Fibroblast of lung (primary cell): ENCODE results near the gene RUSC1. TPM values are rescaled to one million over a fixed set of nuclear protein-coding genes. Genes with fewer than 3 reads are reported as not detected.

ENCODE experiments used
- DNase-seq, 2 donors: peaks; one replicate each; pipeline versions ENCODE4 v3.0.0 to v3.0.0-alpha.2; 2010; ENCODE audit warnings: low read depth in 2 of 2
- H2AFZ ChIP-seq: 2 replicates; pipeline ENCODE4 v1.5.1; 2012; ENCODE audit warnings: low read length, control low read depth, inconsistent platforms
- H3K27ac ChIP-seq: 2 replicates; pipeline ENCODE4 v1.5.1; 2011; ENCODE audit warnings: low read length, control low read depth; ENCODE audit not compliant: insufficient read depth
- H3K27me3 ChIP-seq: 2 replicates; pipeline ENCODE4 v1.5.1; 2011; ENCODE audit warnings: mild to moderate bottlenecking, low read length; ENCODE audit not compliant: control insufficient read depth, insufficient read depth
- H3K36me3 ChIP-seq: 2 replicates; pipeline ENCODE4 v1.5.1; 2011; ENCODE audit warnings: low read length; ENCODE audit not compliant: control insufficient read depth, insufficient read depth
- H3K4me1 ChIP-seq: 2 replicates; pipeline ENCODE4 v1.5.1; 2011; ENCODE audit warnings: low read length; ENCODE audit not compliant: control insufficient read depth, insufficient read depth; ENCODE audit errors: extremely low read depth
- H3K4me2 ChIP-seq: 2 replicates; pipeline ENCODE4 v1.5.1; 2011; ENCODE audit warnings: low read length, control low read depth; ENCODE audit not compliant: insufficient read depth; ENCODE audit errors: extremely low read depth
- H3K4me3 ChIP-seq, 4 experiments: fragments of 200-600 bp in 1 of 4; sonication (generic) in 1 of 4; replicated peaks in 1 of 4; 2 replicates each; pipeline ENCODE4 v1.5.1; 2011 to 2016; ENCODE audit warnings: low read length in 4 of 4, low read depth in 3 of 4, mild to moderate bottlenecking in 3 of 4, control low read depth in 2 of 4, inconsistent platforms in 1 of 4, mixed read lengths in 1 of 4; ENCODE audit not compliant: insufficient read depth in 1 of 4; ENCODE audit errors: control extremely low read depth in 1 of 4
- H3K79me2 ChIP-seq: 2 replicates; pipeline ENCODE4 v1.5.1; 2012; ENCODE audit warnings: mild to moderate bottlenecking, low read length, inconsistent platforms; ENCODE audit not compliant: control insufficient read depth, insufficient read depth
- H3K9ac ChIP-seq: 2 replicates; pipeline ENCODE4 v1.5.1; 2011; ENCODE audit warnings: mild to moderate bottlenecking, low read length, control low read depth; ENCODE audit not compliant: insufficient read depth
- H3K9me3 ChIP-seq: 2 replicates; pipeline ENCODE4 v1.5.1; 2012; ENCODE audit warnings: low read depth, low read length; ENCODE audit not compliant: control insufficient read depth, insufficient read depth
- H4K20me1 ChIP-seq: 2 replicates; pipeline ENCODE4 v1.5.1; 2011; ENCODE audit warnings: low read length; ENCODE audit not compliant: control insufficient read depth, insufficient read depth; ENCODE audit errors: extremely low read depth
- EZH2 ChIP-seq: IDR thresholded peaks from 2 replicates; pipeline ENCODE4 v1.5.1; 2012; ENCODE audit warnings: low read length, control low read depth, mild to moderate bottlenecking; ENCODE audit errors: missing control alignments
- polyA plus RNA-seq, 2 donors: library from polyadenylated mRNA; depleted of rRNA in 1 of 2; stranded (reverse) in 1 of 2; unstranded in 1 of 2; fragments of >200 nt; gene quantifications; 2 replicates each; pipeline ENCODE4 v1.2.1, GENCODE V29; 2011 to 2012; ENCODE audit warnings: missing spikeins in 1 of 2
- total RNA-seq: library from RNA; depleted of rRNA; stranded (reverse); fragments of >200 nt; gene quantifications from 2 replicates; pipeline ENCODE4 v1.2.1, GENCODE V29; 2014
- TF ChIP-seq, protein P1 (sequence below), 2 donors: IDR thresholded peaks in 1 of 2; conservative IDR thresholded peaks in 1 of 2; 1 replicate in 1 of 2; 2 replicates in 1 of 2; pipeline ENCODE4 v1.5.1; 2011 to 2012; ENCODE audit warnings: low read length in 2 of 2, control low read depth in 1 of 2, inconsistent platforms in 1 of 2, low read depth in 1 of 2, mild to moderate bottlenecking in 1 of 2

Gene RUSC1
- total and polyA plus RNA-seq, 2 donors (not counting 1 experiment from before 2014, with no cell fraction given), result 12.6 to 16.4 TPM

DNA sequence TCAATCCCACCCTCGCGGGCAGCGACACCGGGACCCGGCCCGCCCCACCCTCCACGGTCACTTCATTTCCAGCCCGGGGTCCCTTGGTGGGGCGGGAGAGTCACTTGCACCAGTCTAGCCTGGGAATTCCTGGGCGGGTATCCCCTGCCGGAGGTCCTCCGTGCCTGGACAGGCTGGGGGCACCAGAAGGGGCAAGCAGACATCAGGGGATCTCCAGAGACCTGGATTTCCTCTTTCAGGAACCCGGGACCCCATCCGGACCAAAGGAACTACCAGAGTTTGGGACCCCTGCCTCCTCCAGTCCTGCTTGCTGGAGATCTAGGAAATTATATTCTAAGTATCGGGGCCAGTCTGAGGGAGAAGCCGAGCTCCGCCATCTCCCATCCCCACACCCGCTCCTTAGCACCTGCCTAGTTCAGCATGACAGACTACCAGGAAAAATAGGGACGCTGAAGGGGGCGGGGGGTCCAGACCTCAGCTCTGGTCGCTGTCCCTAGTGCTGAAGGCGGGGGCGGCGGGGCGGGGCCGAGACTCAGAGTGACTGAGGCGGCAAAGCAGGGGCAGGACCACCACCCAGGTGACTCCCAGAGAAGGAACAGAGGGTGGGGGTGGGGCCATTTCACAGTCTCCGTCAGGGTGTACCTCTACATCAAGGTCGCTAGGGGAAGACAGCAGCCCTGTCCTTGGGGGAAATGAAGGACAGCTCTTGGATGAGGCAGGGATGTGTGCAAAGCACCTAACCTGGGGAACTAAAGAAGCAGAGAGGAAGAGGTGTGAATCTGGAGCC, 42.6 kb upstream of the RUSC1 start:
- DNase-seq, result peak; percentile 15 to 23
- no peaks in the 10 kb centered on the region for H3K79me2 ChIP-seq
- no peaks in the 10 kb centered on the region for H3K9me3 ChIP-seq
- H3K4me1 ChIP-seq, result peaks cover 9% of the 10 kb centered on the region
- no peak for TF ChIP-seq EZH2
- TF ChIP-seq, protein P1, sequence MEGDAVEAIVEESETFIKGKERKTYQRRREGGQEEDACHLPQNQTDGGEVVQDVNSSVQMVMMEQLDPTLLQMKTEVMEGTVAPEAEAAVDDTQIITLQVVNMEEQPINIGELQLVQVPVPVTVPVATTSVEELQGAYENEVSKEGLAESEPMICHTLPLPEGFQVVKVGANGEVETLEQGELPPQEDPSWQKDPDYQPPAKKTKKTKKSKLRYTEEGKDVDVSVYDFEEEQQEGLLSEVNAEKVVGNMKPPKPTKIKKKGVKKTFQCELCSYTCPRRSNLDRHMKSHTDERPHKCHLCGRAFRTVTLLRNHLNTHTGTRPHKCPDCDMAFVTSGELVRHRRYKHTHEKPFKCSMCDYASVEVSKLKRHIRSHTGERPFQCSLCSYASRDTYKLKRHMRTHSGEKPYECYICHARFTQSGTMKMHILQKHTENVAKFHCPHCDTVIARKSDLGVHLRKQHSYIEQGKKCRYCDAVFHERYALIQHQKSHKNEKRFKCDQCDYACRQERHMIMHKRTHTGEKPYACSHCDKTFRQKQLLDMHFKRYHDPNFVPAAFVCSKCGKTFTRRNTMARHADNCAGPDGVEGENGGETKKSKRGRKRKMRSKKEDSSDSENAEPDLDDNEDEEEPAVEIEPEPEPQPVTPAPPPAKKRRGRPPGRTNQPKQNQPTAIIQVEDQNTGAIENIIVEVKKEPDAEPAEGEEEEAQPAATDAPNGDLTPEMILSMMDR (conservative IDR thresholded peaks at IDR 0.05 in 1 of 2, IDR thresholded peaks at IDR 0.05 in 1 of 2; ENCODE audit: low read depth in 1 of 2, low read length in 2 of 2), result peak in 1 of 2 donors; percentile 37
- peak overlapping the region; percentile 49 for H3K9ac ChIP-seq
- H4K20me1 ChIP-seq, result no peaks in the 10 kb centered on the region
- H3K4me2 ChIP-seq, result peak overlapping the region; percentile 83
- no peaks in the 10 kb centered on the region for H3K36me3 ChIP-seq
- no peak overlapping the region for H2AFZ ChIP-seq
- no peak overlapping the region for H3K27ac ChIP-seq
- H3K4me3 ChIP-seq, result peak overlapping the region; percentile 58 to 83 (median 67)
- no peaks in the 10 kb centered on the region for H3K27me3 ChIP-seq

DNA sequence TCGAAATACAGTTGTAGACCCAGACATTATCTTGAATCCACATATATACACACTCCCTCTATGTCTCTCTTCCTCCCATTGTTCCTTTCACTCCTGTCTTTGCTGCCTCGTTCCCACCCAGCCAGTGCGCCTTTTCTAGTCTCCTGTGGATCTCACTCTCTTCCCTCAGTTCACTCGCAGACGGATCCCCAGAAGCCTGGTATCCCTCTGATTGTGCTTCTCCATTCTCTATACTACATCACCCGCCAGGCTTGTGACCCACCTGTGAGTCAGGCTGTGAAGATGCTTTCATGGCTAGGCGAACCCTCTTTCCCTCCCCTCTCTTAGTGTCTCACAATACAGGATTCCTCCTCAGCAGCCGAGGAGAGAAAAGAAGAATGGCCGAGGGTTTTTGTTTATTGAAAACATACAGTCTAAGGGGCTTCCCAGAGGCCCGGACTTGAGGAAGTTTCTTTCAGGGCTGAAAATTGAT, 42.0 kb upstream of the RUSC1 start:
- H3K27me3 ChIP-seq, result no peaks in the 10 kb centered on the region
- no peak overlapping the region for H2AFZ ChIP-seq
- no peak overlapping the region for H3K4me2 ChIP-seq
- TF ChIP-seq, protein P1 (conservative IDR thresholded peaks at IDR 0.05 in 1 of 2, IDR thresholded peaks at IDR 0.05 in 1 of 2; ENCODE audit: low read depth in 1 of 2, low read length in 2 of 2), result no peak
- no peak for TF ChIP-seq EZH2
- no peaks in the 10 kb centered on the region for H3K79me2 ChIP-seq
- H3K36me3 ChIP-seq, result no peaks in the 10 kb centered on the region
- peak overlapping the region in 1 of 4 experiments; percentile 74 for H3K4me3 ChIP-seq
- no peaks in the 10 kb centered on the region for H3K9me3 ChIP-seq
- H4K20me1 ChIP-seq, result no peaks in the 10 kb centered on the region
- H3K4me1 ChIP-seq, result peaks cover 8% of the 10 kb centered on the region
- no peak for DNase-seq
- H3K27ac ChIP-seq, result no peak overlapping the region
- H3K9ac ChIP-seq, result no peak overlapping the region

DNA sequence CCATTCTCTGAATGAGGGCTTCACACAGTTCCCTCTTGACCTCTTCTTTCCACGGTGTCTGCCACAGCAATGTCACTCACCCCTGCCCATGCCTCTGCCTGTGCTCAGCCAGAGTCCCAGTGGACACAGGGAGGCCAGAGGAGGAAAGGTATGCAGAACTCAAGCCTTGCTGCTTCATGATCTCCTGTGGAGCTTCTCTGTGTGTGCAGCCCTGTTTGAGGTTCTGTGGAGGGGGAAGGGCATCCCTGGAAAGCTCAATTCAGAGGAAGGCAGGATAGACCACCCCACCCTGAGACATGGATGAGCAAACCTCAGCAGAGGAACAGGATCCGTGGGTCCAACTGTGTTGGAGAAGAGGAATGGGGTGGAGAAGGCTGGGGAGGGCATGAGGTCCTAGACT, 41.4 kb upstream of the RUSC1 start:
- Histone ChIP-seq H3K27ac (no peak overlapping the region), H3K9ac (no peak overlapping the region), H3K4me1 (peaks cover 7% of the 10 kb centered on the region), H2AFZ (no peak overlapping the region), H3K36me3 (no peaks in the 10 kb centered on the region), H4K20me1 (no peaks in the 10 kb centered on the region), H3K79me2 (no peaks in the 10 kb centered on the region), H3K27me3 (no peaks in the 10 kb centered on the region), H3K4me3 (no peak overlapping the region), H3K4me2 (no peak overlapping the region), H3K9me3 (no peaks in the 10 kb centered on the region)
- no peak for DNase-seq
- TF ChIP-seq EZH2, result no peak
- TF ChIP-seq, protein P1 (conservative IDR thresholded peaks at IDR 0.05 in 1 of 2, IDR thresholded peaks at IDR 0.05 in 1 of 2; ENCODE audit: low read depth in 1 of 2, low read length in 2 of 2), result no peak
